ENCODE results near the gene ANXA11.

DNA sequence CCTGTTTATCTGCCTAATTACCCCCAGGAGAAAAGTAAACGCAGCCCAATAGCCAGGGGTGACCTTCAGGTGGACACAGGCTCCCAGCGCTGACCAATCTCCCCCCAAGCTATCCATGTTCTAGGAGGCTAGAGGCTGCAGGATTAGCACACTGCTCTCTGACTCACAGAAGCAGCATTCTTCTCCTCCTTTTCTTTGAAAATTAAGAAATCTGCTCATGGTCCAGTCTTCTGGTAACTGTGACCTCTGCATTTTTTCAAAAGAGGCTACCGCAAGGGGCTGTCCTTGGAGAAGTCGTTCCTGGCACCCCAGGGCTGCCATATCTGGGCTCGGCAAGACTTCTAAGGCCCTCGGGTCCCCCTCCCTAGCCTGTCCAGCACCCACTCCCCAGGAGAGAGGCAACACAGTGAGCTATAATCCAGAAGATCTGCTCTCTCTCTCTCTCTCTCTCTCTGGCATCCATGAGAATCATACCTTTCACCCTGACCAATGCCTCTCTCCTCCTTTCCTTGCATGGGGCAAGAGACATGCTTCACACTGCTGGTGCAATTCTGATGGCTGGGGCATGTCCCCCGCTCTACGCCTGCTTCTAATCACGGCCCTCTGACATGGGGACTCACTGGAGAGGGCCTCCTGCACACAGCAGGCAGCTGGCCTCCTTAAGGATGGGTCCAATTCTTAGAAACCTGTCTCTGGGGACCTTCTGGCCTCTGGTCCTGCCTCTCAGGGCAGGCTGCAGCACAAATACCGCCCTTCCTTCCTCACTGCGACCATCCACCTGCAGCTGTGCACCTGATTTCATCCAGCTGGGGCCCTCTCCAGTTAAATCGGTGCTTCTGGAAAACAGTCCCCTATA lies 27.3 kb downstream of the ANXA11 start:
- TF ChIP-seq, protein P1, sequence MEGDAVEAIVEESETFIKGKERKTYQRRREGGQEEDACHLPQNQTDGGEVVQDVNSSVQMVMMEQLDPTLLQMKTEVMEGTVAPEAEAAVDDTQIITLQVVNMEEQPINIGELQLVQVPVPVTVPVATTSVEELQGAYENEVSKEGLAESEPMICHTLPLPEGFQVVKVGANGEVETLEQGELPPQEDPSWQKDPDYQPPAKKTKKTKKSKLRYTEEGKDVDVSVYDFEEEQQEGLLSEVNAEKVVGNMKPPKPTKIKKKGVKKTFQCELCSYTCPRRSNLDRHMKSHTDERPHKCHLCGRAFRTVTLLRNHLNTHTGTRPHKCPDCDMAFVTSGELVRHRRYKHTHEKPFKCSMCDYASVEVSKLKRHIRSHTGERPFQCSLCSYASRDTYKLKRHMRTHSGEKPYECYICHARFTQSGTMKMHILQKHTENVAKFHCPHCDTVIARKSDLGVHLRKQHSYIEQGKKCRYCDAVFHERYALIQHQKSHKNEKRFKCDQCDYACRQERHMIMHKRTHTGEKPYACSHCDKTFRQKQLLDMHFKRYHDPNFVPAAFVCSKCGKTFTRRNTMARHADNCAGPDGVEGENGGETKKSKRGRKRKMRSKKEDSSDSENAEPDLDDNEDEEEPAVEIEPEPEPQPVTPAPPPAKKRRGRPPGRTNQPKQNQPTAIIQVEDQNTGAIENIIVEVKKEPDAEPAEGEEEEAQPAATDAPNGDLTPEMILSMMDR (IDR thresholded peaks at IDR 0.05): no peak
- no peak for TF ChIP-seq POLR2A (IDR thresholded peaks at IDR 0.05)
